ENCODE data around the gene RNF208.

RNF208 gene

DNA sequence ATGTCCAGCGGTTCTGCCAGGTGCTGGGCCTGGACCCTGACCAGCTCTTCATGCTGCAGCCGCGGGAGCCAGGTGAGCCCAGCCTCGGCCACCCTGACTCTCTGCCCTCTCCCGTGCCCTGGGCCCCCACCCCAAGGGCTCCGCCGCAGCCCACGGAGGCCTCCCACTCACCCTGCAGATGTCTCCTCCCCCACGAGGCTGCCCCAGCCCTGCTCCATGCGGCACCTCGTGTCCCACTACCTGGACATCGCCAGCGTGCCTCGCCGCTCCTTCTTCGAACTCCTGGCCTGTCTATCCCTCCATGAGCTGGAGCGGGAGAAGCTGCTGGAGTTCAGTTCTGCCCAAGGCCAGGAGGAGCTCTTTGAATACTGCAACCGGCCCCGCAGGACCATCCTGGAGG, 7.4 kb downstream of the RNF208 start:
- no peak for DNase-seq (ENCODE audit: low spot score)

DNA sequence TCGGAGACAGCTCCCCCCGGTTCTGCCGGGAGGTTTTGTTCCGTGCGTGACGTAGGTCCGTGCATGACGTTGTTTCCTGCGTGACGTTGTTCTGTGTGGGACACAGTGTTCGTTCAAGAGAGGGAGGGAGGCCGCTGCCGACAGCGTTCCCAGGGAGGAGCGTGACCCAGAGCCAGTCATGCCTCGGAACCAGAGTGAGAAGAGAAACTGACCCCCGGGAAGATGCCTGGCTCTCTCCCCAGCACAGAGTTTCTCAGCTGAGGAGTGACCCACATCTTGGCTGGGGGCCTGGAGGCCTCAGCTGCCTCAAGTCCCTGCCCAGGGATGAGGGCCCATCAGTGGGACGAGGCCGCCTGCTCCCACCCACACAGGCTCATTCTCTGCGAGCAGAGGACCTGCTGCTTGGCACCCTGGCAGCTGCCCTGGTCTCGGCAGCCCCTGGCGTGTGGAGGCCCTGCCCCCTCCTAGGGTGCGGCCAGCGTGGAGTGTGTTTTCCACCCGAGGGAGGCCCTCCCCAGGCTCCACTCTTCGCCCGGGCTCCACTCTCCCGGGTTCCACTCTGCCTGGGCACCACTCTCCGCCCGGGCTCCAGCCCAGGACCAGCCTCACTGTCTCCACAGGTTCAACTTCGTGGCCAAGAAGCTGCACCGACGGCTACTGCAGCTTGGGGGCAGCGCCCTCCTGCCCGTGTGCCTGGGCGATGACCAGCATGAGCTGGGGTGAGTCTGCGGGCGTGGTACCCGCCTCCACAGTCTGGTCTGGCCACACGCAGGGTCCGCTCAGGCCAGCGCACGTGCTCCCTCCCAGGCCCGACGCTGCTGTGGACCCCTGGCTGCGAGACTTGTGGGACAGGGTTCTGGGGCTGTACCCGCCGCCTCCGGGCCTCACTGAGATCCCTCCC, 8.6 kb downstream of the RNF208 start:
- no peak for DNase-seq (ENCODE audit: low spot score)

DNA sequence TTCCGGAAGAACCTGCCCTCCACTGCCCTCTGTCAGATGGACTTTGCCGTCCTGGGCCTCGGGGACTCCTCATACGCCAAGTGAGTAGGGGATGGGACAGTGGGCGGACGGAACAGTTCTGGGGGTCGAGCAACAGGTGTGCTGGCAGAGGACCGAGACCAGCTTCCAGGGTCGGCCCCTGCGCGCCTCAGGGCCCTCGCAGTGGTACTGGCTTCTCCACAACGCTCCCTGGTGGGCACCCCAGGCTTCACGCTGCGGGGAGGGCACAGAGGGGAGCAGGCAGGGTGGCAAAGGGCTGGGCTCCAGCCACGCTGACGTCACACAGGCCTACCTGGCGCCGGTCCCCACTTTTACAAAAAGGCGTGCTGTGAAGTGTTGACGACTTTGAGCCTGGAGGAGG, 9.5 kb downstream of the RNF208 start:
- DNase-seq (ENCODE audit: low spot score), result no peak

DNA sequence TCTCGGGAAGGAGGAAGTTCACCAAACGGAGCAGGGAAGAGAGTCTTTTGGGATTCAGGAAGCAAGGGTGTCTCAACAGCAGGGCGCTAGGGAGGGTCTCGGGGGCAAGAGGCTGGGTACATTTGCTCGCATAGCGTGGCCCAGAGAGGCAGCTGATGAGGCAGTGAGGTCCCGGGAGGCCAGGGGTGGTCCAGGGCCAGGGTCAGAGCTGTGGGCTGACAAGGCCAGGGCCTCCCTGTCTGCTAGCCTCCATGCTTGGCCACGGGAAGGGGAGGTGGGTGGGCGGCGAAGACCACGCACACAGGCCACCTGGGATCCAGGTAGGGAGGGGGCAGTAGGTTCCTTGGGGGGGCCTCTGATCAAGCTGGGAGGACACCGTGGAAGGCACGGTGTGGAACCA, 10.5 kb downstream of the RNF208 start:
- no peak for DNase-seq (ENCODE audit: low spot score)

DNA sequence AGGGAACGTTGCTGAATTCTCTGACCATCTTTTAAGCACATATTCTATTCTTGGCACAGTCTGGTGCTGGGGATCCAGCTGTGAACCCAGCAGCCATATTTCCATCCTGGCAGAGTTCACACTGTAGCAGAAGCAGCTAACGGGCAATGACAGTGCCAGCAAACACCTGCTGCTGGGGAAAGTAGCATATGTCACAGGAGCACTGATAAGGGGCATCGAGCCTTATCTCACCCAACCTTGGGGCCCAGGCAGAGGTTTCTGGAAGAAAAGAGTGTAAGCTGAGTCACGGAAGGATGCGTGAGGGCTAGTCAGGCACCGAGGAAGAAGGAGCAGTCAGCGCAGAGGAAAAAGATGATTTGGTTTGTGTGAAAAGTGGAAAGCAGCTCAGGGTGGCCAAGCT, 15.4 kb downstream of the RNF208 start:
- no peak for DNase-seq (ENCODE audit: low spot score)

DNA sequence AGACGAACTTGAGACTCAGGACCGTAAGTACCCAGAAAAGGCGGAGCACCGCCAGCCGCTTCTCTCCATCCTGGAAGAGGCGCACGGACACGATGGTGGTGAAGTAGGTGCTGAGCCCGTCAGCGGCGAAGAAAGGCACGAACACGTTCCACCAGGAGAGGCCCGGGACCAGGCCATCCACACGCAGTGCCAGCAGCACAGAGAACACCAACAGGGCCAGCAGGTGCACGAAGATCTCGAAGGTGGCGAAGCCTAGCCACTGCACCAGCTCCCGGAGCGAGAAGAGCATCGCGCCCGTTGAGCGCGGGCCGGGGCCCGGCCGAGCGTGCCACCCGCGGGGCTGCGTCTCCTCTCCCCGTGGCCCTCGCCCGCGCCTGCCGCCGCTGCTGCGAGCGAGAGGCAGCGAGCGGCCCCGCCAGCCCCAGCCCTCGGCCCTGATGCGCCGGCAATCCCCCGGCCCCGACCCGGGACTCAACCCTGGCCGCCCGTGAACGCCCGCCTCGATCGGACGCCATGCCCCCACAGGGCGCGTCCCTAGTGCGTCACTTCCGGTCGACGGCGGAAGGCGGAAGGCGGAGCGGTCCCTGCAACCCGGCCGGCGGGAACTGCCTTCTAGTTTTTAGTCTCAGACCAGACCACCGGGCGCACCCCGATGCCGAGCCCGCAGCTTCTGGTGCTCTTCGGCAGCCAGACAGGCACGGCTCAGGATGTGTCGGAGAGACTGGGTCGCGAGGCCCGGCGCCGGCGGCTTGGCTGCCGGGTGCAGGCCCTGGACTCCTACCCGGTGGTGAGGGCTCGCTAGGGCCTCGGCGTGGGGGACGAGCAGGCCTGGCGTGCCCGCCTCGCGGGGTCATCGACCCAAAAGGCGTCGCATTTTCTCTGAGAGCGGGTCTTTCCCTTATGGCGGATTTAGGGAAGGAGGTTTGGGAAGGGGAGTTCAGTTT, 16.6 kb downstream of the RNF208 start, which contains the start of the genes NDOR1 and TMEM203:
TSS of gene NDOR1 (plus strand) at position 575 of the 944 bp plus-strand sequence. CDS start at position 653, 78 bp downstream.
TSS of gene TMEM203 (minus strand) at position 523 of the 944 bp plus-strand sequence. CDS start at position 289, 234 bp downstream.
- DNase-seq (ENCODE audit: low spot score), result peak; percentile 97

DNA sequence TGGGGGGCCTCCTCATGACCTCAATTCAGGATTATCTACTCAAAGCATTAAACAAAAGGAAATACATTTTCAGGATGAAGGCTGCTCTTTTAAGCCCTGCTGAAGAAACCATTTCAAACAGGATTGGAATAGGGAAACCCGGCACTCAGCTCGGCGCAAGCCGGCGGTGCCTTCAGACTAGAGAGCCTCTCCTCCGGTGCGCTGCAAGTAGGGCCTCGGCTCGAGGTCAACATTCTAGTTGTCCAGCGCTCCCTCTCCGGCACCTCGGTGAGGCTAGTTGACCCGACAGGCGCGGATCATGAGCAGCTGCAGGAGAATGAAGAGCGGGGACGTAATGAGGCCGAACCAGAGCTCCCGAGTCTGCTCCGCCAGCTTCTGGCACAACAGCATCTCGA, 17.3 kb downstream of the RNF208 start:
- DNase-seq (ENCODE audit: low spot score), result no peak

DNA sequence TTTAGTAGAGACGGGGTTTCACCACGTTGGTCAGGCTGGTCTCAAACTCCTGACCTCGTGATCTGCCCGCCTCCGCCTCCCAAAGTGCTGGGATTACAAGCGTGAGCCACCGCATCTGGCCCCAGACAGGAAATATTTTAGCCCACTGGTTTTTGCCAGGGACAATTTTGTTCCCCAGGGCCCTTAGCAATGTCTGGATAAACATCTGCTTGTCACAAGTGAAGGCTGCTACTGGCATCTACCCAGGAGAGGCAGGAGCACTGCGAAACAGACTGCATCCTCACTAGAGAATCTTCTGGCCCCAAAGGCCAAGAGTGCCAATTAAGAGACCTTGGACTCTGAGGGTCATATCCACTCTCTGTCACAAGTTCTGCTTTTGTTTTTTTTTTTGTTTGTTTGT, 19.1 kb downstream of the RNF208 start:
- DNase-seq (ENCODE audit: low spot score), result no peak

DNA sequence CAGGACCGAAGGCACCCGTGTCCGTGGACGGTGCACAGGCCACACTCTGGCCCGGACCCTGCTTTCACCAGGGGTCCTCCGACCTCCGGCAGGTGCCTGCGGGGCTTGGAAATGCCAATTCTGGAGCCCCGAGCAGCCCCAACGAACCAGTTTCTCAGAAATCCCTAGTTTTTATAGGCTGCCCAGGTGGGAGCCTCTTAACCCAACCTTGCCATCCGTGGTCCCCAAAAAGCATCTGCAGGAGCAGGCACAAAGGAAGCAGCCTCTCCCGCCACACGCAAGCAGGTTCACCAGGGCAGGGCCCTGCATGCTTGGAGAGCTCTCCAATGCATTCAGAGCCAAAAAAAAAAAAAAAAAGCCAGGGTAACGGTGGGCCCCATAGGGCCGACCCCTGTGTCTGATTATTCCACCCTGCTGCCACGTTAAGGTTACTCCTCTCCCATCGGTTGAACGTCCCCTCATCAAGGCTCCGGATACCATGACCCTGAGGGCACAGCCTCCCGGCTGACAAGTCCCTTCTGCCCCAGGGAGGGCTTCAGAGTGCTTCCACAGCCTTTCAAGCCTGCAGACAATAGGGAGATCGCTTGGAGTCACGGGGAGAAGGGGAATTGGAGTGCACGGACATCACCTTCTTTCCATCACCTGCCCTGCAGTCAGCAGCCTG, 20.7 kb downstream of the RNF208 start:
- no peak for DNase-seq (ENCODE audit: low spot score)

DNA sequence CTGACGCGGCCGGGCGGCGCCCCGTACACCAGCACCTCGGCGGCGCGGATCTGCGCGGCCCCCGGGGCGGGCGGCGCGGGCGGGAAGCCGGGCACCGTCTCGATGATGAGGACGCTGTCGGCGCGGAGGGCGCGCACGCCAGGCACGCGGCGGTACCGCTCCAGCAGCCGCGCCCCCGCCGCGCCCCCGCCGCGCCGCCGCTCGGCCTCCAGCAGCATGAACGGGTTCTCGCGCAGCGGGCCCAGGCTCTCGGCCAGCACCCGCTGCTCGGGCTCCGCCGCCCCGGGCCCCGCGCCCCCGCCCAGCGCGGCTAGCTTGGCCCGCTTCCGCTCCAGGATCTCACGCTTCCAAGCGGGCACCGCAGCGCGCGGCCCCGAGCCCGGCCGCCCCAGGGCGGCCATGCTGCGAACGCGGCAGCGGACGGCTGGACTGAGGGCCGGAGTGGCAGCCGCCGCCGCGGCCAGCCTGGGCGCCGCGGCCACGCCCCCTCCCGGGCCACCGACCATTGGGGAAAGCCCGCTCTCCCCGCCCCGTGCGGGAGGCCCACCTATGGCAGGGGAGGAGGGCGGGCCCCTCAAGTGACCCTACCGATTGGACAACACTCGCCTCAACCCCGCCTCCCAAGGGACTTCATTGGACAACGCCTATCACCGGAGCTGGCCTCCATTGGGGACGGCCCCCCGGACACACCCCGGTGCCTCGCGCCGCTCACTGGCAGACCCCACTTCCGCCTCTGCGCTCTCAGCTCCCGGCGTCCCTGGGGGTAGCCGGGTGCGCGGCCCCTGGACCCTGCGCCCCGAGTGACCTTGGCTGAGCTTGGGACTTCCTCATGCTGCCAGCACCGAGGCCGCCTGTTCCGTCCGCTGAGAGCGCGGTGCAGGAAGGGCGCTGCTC, 21.5 kb downstream of the RNF208 start, which contains the start of gene TPRN:
TSS of gene TPRN (minus strand) at position 431 of the 894 bp plus-strand sequence. CDS start at position 401, 30 bp downstream.
- peak; percentile 100 for DNase-seq (ENCODE audit: low spot score)

DNA sequence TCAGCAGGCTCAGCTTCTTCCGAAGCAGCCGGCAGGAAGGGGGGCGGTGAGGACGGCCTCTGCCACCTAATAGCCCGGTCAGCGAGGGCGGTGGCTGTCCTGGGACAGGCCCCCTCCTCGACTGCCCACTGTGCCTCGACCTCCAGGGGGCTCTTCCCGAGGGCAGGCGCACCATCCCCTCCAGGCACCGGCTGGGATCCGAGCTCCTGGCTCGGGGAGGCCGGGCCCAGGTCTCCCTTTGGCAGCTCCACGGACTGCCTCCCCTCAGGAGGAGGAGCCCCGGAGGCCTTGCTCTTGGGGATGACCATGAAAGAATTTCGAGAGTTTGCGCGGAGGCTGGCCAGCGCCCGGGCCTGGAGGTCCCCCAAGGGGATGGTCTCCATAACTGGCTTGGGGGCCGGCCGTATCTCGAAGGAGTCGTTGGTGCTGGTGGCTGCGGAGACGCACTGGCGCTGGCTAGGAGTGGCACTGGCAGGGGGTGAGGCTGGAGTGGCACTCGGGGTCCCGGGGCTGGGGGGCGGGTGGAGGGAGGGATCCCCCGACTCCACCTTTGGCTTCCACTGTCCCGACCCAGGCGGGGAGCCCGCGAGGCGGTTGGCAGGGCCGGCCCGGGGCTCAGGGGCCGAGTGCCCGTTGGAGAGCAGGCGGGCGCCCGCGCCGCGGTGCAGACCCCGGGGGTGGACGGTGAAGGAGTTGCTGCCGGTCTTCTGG, 22.5 kb downstream of the RNF208 start:
- no peak for DNase-seq (ENCODE audit: low spot score)

DNA sequence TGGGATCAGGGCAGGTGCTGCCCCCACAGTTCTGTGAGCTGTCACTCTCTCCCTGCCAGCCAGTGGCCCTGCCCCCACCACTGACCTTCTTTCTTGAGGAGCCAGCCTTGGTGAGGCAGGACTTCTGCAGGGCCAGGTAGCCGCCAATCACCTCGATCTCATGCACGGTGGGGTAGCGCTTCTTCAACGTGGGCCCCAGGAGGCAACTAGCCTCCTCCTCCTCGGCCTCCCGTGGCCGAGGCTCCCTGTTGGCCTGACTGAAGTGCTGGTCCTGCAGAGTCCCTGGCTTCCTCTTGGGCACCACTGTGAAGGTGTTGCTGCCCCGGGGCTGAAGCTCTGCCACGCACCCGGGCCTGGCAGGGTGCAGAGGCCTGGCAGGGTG, 23.1 kb downstream of the RNF208 start:
- no peak for DNase-seq (ENCODE audit: low spot score)

DNA sequence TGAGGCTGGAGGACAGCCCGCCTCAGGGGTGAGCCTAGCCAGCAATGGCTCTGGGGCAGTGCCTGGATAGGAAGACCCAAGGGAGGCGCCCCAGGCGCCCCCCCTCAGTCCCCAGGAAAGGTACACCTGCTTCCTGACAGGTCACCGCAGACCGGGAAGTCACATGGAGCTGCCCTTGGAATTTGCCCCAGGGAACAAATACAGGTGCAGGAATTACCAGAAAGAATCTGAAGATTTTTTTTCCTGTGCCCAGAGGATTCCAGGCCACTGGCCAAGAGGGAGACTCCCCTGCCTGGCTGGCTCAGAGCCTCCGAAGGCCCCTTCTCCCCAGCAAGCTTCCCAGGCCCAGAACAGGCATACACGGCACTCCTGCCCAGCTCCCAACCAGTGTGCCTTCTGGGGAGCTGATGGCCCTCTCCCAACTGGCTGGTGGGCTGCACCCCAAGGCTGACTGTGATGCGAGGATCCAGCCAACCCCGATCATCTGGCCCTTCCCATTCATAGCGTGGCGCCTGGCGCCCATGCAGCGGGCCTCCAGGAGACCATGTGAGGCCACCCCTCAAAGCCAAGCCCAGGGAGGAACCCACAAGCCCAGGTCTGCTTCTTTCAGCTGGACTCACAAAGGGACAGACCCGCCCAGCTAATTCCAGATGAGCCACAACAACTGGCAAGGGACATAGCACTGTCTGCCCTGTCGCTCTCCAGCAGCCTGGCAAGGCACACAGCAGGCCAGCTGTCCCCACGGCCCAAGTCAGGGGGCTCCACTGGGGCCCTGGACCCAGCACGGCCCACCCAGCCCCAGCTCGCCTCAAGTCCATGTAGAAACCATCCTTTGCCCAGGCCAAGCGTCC, 23.8 kb downstream of the RNF208 start:
- DNase-seq (ENCODE audit: low spot score), result no peak

DNA sequence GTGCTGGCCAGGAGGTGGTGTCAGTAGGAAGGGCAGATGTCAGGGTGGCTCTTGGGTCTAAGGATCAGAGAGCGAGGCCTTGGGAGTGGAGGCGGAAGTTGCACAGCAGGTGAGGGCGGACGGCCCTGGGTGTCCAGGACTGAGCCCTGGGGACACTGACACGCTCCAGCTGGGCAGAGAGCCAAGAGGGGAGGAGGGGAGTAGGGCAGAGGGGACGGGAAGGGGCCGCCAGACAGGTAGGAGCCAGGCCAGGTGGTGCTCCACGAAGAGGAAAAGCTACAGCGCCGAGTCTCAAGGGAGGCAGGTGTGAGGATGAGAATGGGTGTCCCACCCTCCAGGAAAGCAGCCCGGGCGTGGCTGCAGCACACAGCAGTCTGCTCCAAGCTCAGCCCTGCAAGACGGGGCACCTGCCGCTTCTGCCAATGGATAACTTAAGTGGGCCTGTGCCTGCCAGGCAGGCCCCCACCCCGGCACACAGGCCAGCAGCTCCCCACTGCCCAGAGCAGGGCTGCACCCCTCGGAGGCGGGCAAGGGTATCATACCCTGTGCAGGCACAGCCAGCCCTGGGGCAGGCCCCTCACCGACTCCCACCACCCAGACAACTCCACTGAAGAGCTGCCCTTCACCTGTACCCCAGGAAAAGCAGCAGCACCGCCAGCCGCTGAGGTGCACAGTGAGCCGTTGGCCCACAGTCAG, 26.4 kb downstream of the RNF208 start:
- DNase-seq (ENCODE audit: low spot score), result no peak

DNA sequence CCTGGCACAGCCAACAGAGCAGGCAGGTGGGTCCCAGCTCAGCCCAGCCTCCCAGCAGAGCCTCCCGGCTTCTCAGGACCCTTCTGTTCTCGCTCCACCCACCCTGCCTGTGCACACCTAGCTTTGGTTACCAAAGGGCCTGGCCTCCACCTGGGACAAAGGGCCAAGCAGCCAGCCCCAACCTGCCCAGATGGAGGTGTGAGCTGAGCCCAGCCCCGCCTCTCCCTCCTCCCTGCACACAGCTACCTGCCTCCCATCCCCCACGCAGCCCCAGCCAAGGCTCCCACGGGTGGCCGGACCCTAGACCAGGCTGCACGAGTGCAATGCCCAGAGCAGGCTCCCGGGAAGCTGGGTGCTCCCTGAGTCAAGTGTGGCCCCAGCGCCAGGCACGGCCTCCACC, 27.1 kb downstream of the RNF208 start:
- no peak for DNase-seq (ENCODE audit: low spot score)

DNA sequence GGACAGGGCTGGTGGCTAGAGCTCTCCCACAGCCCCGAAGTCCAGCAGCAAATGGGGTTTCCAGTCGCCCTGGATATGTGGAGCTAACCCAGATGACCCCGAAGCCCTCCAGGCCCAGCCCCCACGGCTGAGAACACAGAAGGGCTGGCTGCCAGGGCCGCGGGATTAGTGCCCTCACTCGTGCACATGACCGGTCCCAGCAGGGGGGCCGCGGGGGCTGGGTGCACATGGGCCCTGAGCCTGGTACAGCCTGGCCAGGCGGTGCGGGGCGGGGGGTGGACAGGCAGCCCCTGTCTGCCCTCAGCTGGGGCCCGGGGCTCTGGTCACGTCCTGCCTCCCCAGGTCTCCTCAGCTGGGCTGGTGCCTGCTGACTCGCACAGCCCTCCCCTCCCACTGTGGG, 27.7 kb downstream of the RNF208 start:
- no peak for DNase-seq (ENCODE audit: low spot score)

DNA sequence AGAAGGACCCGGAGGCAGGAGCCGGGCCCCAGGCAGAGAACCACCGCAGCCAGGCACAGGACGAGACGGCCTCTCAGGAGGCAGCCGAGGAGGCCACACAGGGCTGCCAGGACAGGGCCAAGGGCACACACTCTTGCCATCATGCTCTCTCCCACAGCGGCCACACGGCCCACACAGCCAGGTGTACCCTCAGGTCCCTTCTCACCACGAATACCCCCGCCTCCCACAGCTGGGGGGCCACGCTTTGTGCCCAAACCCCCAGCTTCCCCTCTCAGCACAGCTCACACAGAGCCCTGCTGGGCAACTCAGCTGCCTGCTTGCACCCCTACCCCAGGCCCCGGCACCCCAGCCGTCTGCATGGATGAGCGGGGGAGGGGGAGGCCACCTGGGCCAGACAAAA, 28.3 kb downstream of the RNF208 start:
- no peak for DNase-seq (ENCODE audit: low spot score)

DNA sequence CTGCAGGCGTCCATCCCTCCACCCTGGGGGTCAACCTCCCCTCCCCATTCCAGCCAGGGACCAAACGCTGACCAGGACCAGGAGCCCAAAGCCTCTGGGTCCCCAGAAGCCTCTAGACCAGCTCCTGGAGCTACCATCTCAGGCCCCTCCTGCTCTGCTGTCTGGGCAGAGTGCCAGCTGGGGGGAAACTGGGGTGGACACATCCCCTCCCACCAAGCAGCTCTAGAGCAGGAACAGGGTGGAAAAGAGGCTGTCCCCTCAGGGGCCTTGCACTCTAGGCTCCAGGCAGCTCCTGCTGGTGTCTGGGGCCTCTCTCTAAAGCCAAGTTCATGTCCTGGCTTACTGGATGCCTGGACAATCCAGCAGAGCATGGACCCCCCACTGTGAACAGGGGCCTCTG, 29.2 kb downstream of the RNF208 start:
- no peak for DNase-seq (ENCODE audit: low spot score)

DNA sequence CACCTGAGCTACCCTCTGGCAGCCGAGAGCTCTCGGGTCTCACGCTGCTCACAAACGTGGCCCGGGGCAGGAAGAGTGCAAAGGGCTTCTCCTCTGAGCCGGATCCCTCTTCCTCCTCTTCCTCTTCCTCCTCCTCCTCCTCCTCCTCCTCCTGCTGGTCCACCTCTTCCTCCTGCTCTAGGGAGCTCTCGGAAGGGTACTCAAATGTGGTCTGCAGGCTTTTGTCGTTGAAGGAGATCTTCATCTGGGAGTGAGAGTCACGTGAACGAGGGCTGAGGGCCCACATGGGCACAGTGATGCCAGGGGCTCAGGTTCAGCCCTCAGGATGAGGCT, 29.6 kb downstream of the RNF208 start:
- DNase-seq (ENCODE audit: low spot score), result no peak

Measured in HuH-7 (cell line).